OCI-LY1 (cell line): ENCODE results near the gene NPAS3.

ENCODE experiments used
- H2AFZ ChIP-seq: fragments of 200-600 bp; sonication (generic), shearing (Covaris generic); 2 replicates; pipeline ENCODE4 v1.6.0; 2014; ENCODE audit warnings: antibody characterized with exemption, mild to moderate bottlenecking, low read length
- H3F3A ChIP-seq: fragments of 200-600 bp; sonication (generic), shearing (Covaris generic); 2 replicates; pipeline ENCODE4 v1.6.0; 2014; ENCODE audit warnings: mild to moderate bottlenecking, antibody characterized with exemption, low read length, moderate library complexity; ENCODE audit not compliant: insufficient read depth
- H3K27ac ChIP-seq: fragments of 200-600 bp; sonication (generic); 2 replicates; pipeline ENCODE4 v1.5.1; 2014; ENCODE audit warnings: low read length, mixed run types, mild to moderate bottlenecking, low read depth; ENCODE audit not compliant: poor library complexity, severe bottlenecking
- H3K27me3 ChIP-seq: fragments of 200-600 bp; sonication (generic); 2 replicates; pipeline ENCODE4 v1.6.0; 2014; ENCODE audit warnings: antibody characterized with exemption, mild to moderate bottlenecking, low read length, moderate library complexity; ENCODE audit not compliant: insufficient read depth
- H3K36me3 ChIP-seq: fragments of 200-600 bp; sonication (generic); 2 replicates; pipeline ENCODE4 v1.6.1; 2014; ENCODE audit warnings: mild to moderate bottlenecking, antibody characterized with exemption, low read length, moderate library complexity, mixed read lengths; ENCODE audit not compliant: insufficient read depth
- H3K4me1 ChIP-seq: fragments of 200-600 bp; sonication (generic); 2 replicates; pipeline ENCODE4 v1.5.1; 2014; ENCODE audit warnings: mild to moderate bottlenecking, low read length, moderate library complexity; ENCODE audit not compliant: insufficient read depth, severe bottlenecking
- H3K4me2 ChIP-seq: fragments of 200-600 bp; sonication (generic), shearing (Covaris generic); 2 replicates; pipeline ENCODE4 v1.6.1; 2014; ENCODE audit warnings: low read length
- H3K4me3 ChIP-seq: fragments of 200-600 bp; sonication (generic); 2 replicates; pipeline ENCODE4 v1.5.1; 2014; ENCODE audit warnings: low read length, low read depth, mild to moderate bottlenecking, mixed read lengths; ENCODE audit not compliant: poor library complexity, severe bottlenecking
- H3K79me2 ChIP-seq: fragments of 200-600 bp; shearing (Covaris generic); 2 replicates; pipeline ENCODE4 v1.6.1; 2016; ENCODE audit warnings: mixed run types, low read length, mixed read lengths; ENCODE audit not compliant: insufficient read depth
- H3K9ac ChIP-seq: fragments of 200-600 bp; sonication (generic), shearing (Covaris generic); 2 replicates; pipeline ENCODE4 v1.6.1; 2014; ENCODE audit warnings: mild to moderate bottlenecking, low read length, mixed read lengths
- H3K9me2 ChIP-seq: fragments of 200-600 bp; sonication (generic), shearing (Covaris generic); 2 replicates; pipeline ENCODE4 v1.6.1; 2014; ENCODE audit warnings: low read depth, mild to moderate bottlenecking, low read length, mixed read lengths
- H3K9me3 ChIP-seq: fragments of 200-600 bp; shearing (Covaris generic); 2 replicates; pipeline ENCODE4 v1.6.1; 2014; ENCODE audit warnings: low read length, mixed read lengths
- H4K20me1 ChIP-seq: fragments of 200-600 bp; sonication (generic), shearing (Covaris generic); 2 replicates; pipeline ENCODE4 v1.6.0; 2016; ENCODE audit warnings: mild to moderate bottlenecking, low read length; ENCODE audit not compliant: insufficient read depth
- EZH2 ChIP-seq: fragments of 200-600 bp; sonication (generic), shearing (Covaris generic); IDR thresholded peaks from 2 replicates; pipeline ENCODE4 v1.8.0; 2017; ENCODE audit warnings: borderline replicate concordance, mixed run types, mild to moderate bottlenecking, antibody characterized with exemption, low read length, moderate library complexity, mixed read lengths
- TF ChIP-seq, protein P1 (sequence below): fragments of 200-600 bp; sonication (generic), shearing (Covaris generic); IDR thresholded peaks from 2 replicates; pipeline ENCODE4 v1.5.1; 2017; ENCODE audit warnings: mild to moderate bottlenecking, antibody characterized with exemption, low read length, moderate library complexity, mixed read lengths

NPAS3 gene

DNA sequence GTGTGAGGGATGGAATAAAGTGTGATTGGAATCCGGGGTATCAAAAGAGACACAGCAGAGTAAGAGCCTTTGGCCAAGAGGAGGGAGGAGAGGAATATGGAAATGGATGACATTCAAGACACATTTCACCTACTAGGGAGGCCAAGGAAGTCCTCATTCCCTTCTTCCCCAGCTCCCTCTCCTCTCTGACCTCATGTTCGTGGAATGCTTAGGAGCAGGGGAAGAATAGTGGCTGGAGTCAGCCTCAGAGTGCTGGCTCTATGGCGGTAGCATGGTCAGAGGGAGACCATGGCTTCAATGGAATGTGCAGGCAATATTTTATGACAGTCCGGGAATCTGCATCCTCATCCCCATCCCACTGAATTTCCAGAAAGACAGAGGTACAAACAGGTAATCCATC lies 815.6 kb downstream of the NPAS3 start:
- TF ChIP-seq EZH2 = no peak
- TF ChIP-seq, protein P1, sequence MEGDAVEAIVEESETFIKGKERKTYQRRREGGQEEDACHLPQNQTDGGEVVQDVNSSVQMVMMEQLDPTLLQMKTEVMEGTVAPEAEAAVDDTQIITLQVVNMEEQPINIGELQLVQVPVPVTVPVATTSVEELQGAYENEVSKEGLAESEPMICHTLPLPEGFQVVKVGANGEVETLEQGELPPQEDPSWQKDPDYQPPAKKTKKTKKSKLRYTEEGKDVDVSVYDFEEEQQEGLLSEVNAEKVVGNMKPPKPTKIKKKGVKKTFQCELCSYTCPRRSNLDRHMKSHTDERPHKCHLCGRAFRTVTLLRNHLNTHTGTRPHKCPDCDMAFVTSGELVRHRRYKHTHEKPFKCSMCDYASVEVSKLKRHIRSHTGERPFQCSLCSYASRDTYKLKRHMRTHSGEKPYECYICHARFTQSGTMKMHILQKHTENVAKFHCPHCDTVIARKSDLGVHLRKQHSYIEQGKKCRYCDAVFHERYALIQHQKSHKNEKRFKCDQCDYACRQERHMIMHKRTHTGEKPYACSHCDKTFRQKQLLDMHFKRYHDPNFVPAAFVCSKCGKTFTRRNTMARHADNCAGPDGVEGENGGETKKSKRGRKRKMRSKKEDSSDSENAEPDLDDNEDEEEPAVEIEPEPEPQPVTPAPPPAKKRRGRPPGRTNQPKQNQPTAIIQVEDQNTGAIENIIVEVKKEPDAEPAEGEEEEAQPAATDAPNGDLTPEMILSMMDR = no peak
- no peak overlapping the region for H3K4me3 ChIP-seq
- no peak overlapping the region for H3K9ac ChIP-seq
- no peaks in the 10 kb centered on the region for H3K27me3 ChIP-seq
- no peaks in the 10 kb centered on the region for H3K4me1 ChIP-seq
- no peaks in the 10 kb centered on the region for H3K9me2 ChIP-seq
- H4K20me1 ChIP-seq = no peaks in the 10 kb centered on the region
- no peaks in the 10 kb centered on the region for H3K36me3 ChIP-seq
- no peak overlapping the region for H3K27ac ChIP-seq
- H2AFZ ChIP-seq = no peak overlapping the region
- H3K9me3 ChIP-seq = no peaks in the 10 kb centered on the region
- no peaks in the 10 kb centered on the region for H3K79me2 ChIP-seq
- H3F3A ChIP-seq = no peaks in the 10 kb centered on the region
- no peak overlapping the region for H3K4me2 ChIP-seq

DNA sequence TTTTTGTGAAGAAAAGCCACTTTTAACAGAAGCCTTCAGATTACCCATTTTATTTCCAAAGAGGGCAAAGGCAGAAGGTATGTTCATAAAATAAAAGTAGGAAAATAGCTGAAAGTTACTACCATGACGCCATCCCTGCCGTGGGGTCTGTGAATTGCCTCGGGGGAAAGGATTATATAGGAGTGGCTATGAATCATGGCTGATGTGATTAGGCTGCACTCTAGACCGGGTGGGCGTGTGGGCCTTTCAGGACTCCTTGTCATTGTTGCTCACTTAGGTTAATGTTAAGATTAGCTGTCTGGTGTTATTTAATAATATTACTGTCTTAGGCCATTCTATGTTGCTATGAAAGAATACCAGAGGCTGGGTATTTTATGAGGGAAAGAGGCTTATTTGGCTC lies 816.7 kb downstream of the NPAS3 start:
- Histone ChIP-seq H3K4me3 (no peak overlapping the region), H3K9me3 (no peaks in the 10 kb centered on the region), H4K20me1 (no peaks in the 10 kb centered on the region), H3K4me1 (no peaks in the 10 kb centered on the region), H3K36me3 (no peaks in the 10 kb centered on the region), H3F3A (no peaks in the 10 kb centered on the region), H3K79me2 (no peaks in the 10 kb centered on the region), H3K9me2 (no peaks in the 10 kb centered on the region), H3K9ac (no peak overlapping the region), H3K4me2 (no peak overlapping the region), H3K27me3 (no peaks in the 10 kb centered on the region), H3K27ac (no peak overlapping the region), H2AFZ (no peak overlapping the region)
- TF ChIP-seq, protein P1 = no peak
- no peak for TF ChIP-seq EZH2

DNA sequence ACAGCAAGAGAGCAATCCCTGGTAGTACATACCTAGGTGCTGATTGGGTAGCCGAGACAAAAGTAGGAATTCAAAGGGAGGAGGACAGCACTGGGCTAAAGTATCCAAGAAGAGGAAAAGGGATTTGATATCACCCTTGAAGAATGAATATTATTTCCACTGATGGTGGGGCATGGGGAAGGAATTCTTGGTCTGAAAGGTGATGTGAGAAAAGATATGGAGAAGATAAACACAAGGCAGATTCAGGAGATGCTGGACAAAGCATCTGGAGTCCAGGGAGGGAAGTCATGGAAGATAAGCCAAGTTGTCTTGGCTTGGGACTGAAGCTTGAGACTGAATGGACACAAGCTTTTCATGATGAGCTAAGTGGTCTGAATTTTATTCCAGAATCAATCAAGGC lies 818.2 kb downstream of the NPAS3 start:
- Histone ChIP-seq H3K27me3 (no peaks in the 10 kb centered on the region), H3K9ac (no peak overlapping the region), H3K79me2 (no peaks in the 10 kb centered on the region), H3K4me3 (no peak overlapping the region), H3K27ac (no peak overlapping the region), H3K4me2 (no peak overlapping the region), H3K9me3 (no peaks in the 10 kb centered on the region), H3F3A (no peaks in the 10 kb centered on the region), H3K4me1 (no peaks in the 10 kb centered on the region), H2AFZ (no peak overlapping the region), H3K36me3 (no peaks in the 10 kb centered on the region), H3K9me2 (no peaks in the 10 kb centered on the region), H4K20me1 (no peaks in the 10 kb centered on the region)
- TF ChIP-seq, protein P1 = no peak
- TF ChIP-seq EZH2 = no peak
